Measurements from ENCODE around the gene CREB3. TPM values are rescaled to one million over a fixed set of nuclear protein-coding genes. Genes with fewer than 3 reads are reported as not detected.

Gene CREB3
- polyA plus RNA-seq, 2 of the 4 experiments (the other 2 are of a cell fraction) = 33.3 to 51.3 TPM

DNA sequence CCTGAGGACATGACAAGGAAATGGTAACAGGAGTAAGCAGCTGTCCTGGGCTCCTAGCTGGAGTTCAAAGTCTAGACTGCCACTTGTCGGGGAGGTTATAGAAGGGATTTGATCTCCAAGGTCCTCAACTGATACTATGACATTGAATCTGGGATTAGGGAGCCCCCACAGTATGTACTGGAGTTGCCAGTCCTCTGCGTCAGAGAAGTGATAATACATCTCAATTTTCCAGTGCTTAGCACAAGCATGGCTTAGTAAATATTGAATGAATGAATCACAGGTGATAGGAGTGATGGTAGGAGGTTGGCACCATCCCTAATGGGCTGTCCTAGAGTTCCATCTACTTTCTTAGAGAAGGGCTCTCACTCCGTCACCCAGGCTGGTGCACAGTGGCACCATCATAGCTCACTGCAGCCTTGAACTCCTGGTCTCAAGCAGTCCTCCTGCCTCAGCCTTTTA lies 36.5 kb upstream of the CREB3 start:
- FAIRE-seq (no peak), ATAC-seq (peak; percentile 41 to 61; a peak in 4 of 6 replicates), DNase-seq (ENCODE audit: low read depth in 1 of 2, low spot score in 1 of 2) (peak in 1 of 2 experiments; percentile 59)
- TF ChIP-seq FOSL2 (IDR thresholded peaks at IDR 0.05) (no peak), FOSL2 (CRISPR knock-in tag; IDR thresholded peaks at IDR 0.05) (peak; percentile 60)
- TF ChIP-seq, protein P1, sequence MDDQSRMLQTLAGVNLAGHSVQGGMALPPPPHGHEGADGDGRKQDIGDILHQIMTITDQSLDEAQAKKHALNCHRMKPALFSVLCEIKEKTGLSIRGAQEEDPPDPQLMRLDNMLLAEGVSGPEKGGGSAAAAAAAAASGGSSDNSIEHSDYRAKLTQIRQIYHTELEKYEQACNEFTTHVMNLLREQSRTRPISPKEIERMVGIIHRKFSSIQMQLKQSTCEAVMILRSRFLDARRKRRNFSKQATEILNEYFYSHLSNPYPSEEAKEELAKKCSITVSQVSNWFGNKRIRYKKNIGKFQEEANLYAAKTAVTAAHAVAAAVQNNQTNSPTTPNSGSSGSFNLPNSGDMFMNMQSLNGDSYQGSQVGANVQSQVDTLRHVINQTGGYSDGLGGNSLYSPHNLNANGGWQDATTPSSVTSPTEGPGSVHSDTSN (IDR thresholded peaks at IDR 0.05) = no peak
- H3K9me3 ChIP-seq = no peaks in the 10 kb centered on the region
- 0 out of 3 replicates have a peak overlapping the region, but pooled peaks have one; percentile 7 for H3K4me2 ChIP-seq
- WGBS (ENCODE audit: missing lambda C conversion rate) = 56% methylated on average over 3 of the region's 3 CpGs
- H3K4me1 ChIP-seq = peaks cover 22% of the 10 kb centered on the region
- CTCF ChIA-PET = interaction anchor here (0.6 to 32.5 kb wide), 28 partner anchors 10 to 579 kb away, joined by 3 to 758 read pairs (median 4); partner anchors contain the start of genes ARHGEF39, CA9, CCDC107 and CREB3
- H3K27ac ChIP-seq = peak overlapping the region; percentile 25 to 43; a peak in 1 of 6 replicates
- no peak overlapping the region for H3K4me3 ChIP-seq
- POLR2A ChIA-PET = interaction anchor here (0.7 to 1.5 kb wide), 7 partner anchors 7 to 119 kb away, joined by 3 to 11 read pairs (median 4); partner anchors contain the start of genes CA9, CREB3, HINT2 and TLN1

- Histone ChIP-seq H3K4me2 (0 out of 3 replicates have a peak overlapping the region, but pooled peaks have one; percentile 7), H3K4me3 (no peak overlapping the region), H3K27ac (peak overlapping the region; percentile 1 to 43; a peak in 1 of 6 replicates), H3K4me1 (peaks cover 16% of the 10 kb centered on the region), H3K9me3 (no peaks in the 10 kb centered on the region)
- POLR2A ChIA-PET = interaction anchor here (0.6 to 1.5 kb wide), 10 partner anchors 8 to 118 kb away, joined by 3 to 11 read pairs (median 4); partner anchors contain the start of genes CCDC107, CREB3, HINT2 and RMRP
- 31% methylated on average over 9 of the region's 9 CpGs for WGBS (ENCODE audit: missing lambda C conversion rate)
- FAIRE-seq = no peak
- CTCF ChIA-PET = interaction anchor here (0.6 to 32.5 kb wide), 31 partner anchors 11 to 327 kb away, joined by 3 to 758 read pairs (median 4); partner anchors contain the start of genes ARHGEF39, CA9, CCDC107 and CREB3
- TF ChIP-seq USF2 (IDR thresholded peaks at IDR 0.05) (no peak), RAD21 (conservative IDR thresholded peaks at IDR 0.05 in 1 of 2, IDR thresholded peaks at IDR 0.05 in 1 of 2) (peak; percentile 41 to 60), SMC3 (IDR thresholded peaks at IDR 0.05) (peak; percentile 30; the same call in 1 of the 3 replicates), CTCF (IDR thresholded peaks at IDR 0.05) (peak; percentile 74), RFX5 (IDR thresholded peaks at IDR 0.05) (no peak), MAX (IDR thresholded peaks at IDR 0.05) (peak; percentile 21; the same call in 1 of the 2 replicates), TP53 (CRISPR knock-in tag; IDR thresholded peaks at IDR 0.05) (no peak)
- ATAC-seq = peak; percentile 79 to 88
- DNase-seq (ENCODE audit: low read depth in 1 of 2, low spot score in 1 of 2) = peak; percentile 66 to 80
Observed at GRCh38 chr9:35696520-35697215, 35.8 kb upstream of the CREB3 start.

- no peak overlapping the region for H3K4me2 ChIP-seq
- H3K9me3 ChIP-seq = no peaks in the 10 kb centered on the region
- no peak overlapping the region for H3K4me3 ChIP-seq
- TF ChIP-seq FOSL2 (IDR thresholded peaks at IDR 0.05) = no peak
- TF ChIP-seq FOSL2 (CRISPR knock-in tag; IDR thresholded peaks at IDR 0.05) = no peak
- no peak for TF ChIP-seq HEYL (CRISPR knock-in tag; IDR thresholded peaks at IDR 0.05)
- no peak for TF ChIP-seq MAFK (IDR thresholded peaks at IDR 0.05; ENCODE audit: partially characterized antibody)
- no peak for TF ChIP-seq CHD2 (IDR thresholded peaks at IDR 0.05; ENCODE audit: low read length, partially characterized antibody)
- no peak for TF ChIP-seq RCOR1 (IDR thresholded peaks at IDR 0.05; ENCODE audit: low read depth, low read length)
- TF ChIP-seq, protein P2, sequence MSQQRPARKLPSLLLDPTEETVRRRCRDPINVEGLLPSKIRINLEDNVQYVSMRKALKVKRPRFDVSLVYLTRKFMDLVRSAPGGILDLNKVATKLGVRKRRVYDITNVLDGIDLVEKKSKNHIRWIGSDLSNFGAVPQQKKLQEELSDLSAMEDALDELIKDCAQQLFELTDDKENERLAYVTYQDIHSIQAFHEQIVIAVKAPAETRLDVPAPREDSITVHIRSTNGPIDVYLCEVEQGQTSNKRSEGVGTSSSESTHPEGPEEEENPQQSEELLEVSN (IDR thresholded peaks at IDR 0.05; ENCODE audit: borderline replicate concordance, low read depth) = no peak
- TF ChIP-seq ESRRA (IDR thresholded peaks at IDR 0.05; ENCODE audit: borderline replicate concordance, low read length) = no peak
- TF ChIP-seq ZFP36 (IDR thresholded peaks at IDR 0.05; ENCODE audit: borderline replicate concordance, partially characterized antibody) = no peak
- TF ChIP-seq TP53 (CRISPR knock-in tag; IDR thresholded peaks at IDR 0.05) = no peak
- no peak for TF ChIP-seq GATA3 (IDR thresholded peaks at IDR 0.05; ENCODE audit: borderline replicate concordance)
- no peak for TF ChIP-seq CTCF (IDR thresholded peaks at IDR 0.05)
- no peak for TF ChIP-seq ZC3H11A (IDR thresholded peaks at IDR 0.05)
- no peak for TF ChIP-seq HOXB5 (CRISPR knock-in tag; IDR thresholded peaks at IDR 0.05)
- no peak for TF ChIP-seq CEBPB (IDR thresholded peaks at IDR 0.05)
- TF ChIP-seq, protein P3, sequence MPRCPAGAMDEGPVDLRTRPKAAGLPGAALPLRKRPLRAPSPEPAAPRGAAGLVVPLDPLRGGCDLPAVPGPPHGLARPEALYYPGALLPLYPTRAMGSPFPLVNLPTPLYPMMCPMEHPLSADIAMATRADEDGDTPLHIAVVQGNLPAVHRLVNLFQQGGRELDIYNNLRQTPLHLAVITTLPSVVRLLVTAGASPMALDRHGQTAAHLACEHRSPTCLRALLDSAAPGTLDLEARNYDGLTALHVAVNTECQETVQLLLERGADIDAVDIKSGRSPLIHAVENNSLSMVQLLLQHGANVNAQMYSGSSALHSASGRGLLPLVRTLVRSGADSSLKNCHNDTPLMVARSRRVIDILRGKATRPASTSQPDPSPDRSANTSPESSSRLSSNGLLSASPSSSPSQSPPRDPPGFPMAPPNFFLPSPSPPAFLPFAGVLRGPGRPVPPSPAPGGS (IDR thresholded peaks at IDR 0.05) = no peak
- no peak for FAIRE-seq
- POLR2A ChIA-PET = interaction anchor here (1.2 to 1.5 kb wide), 2 partner anchors 9 to 28 kb away, joined by 3 to 5 read pairs; no protein-coding TSS in a partner anchor
- 93% methylated on average over 14 of the region's 14 CpGs for WGBS (ENCODE audit: missing lambda C conversion rate)
- DNase-seq (ENCODE audit: low read depth in 1 of 2, low spot score in 1 of 2) = no peak
- ATAC-seq = no peak
- peaks cover 14% of the 10 kb centered on the region for H3K4me1 ChIP-seq
- CTCF ChIA-PET = interaction anchor here (1.1 to 32.5 kb wide), 13 partner anchors 12 to 214 kb away, joined by 3 to 758 read pairs (median 9); partner anchors contain the start of genes ARHGEF39, CA9, CCDC107 and CREB3
- H3K27ac ChIP-seq = no peak overlapping the region; a peak in 1 of 6 replicates
Observed at GRCh38 chr9:35697486-35697885, 35.0 kb upstream of the CREB3 start.

Measured in A549 (cell line).